GM04503 (cell line): ENCODE measurements around the gene PPP3CA.
A peak's percentile ranks its signal among the peaks of the same experiment; 100 is the strongest.

ENCODE experiments used
- DNase-seq: peaks from one replicate; pipeline ENCODE4 v3.0.0-alpha.2; 2012; ENCODE audit warnings: low read depth

The PPP3CA gene

DNA sequence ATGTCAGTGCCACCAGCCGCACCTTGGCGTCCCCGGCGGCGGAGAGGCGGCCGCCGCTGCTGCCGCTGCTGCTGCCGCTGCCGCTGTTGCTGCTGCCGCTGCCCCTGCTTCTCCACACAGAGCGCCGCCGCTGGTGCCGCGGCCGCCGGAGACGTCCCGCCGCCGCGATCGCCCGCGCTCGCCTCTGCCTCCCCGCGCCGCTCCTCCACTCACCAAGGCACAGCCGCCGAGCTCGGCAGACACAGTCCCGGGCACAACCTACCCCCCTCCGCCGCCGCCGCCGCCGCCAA lies at the start of gene PPP3CA:
Gene PPP3CA, minus strand, starts transcription at position 260 of the 290 bp plus-strand sequence.
- no peak for DNase-seq

DNA sequence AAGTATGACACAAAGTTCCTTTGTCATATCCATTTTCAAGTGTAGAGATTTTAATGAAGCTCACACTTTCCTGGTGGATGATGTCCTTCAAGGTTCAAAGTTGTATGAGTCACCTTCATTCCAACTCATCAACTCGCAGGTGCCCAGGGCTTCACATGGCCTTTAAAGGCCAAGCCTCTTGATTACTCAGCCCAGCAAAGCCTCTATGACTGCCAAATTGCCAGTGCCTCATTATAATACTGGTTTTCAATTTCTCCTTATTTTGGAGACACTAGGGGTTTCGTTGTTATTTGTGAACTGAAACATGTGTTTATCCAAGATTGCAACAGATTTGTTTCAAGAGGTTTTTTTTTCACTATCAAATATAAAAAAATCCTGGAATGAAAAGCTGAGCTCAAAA lies 45.9 kb upstream of the PPP3CA start:
- DNase-seq: peak; percentile 11

DNA sequence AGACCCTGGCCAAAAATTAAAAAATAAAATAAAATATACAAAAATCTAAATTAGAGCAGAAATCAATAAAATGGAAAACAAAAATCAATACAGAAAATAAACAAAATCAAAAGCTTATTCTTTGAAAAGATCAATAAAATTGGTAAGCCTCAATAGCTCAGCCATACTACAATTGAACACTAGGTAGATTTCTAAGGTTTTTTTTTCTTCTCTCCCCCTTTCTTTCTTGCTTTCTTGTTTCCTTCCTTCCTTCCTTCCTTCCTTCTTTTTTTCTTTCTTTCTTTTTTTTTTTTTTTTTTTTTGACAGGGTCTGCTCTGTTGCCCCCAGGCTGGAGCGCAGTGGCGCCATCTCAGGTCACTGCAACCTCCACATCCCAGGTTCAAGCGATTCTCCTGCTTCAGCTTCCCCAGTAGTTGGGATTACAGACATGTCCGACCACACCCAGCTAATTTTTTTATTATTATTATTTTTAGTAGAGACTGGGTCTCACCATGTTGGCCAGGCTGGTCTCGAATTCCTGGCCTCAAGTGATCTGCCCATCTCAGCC lies 23.4 kb upstream of the PPP3CA start:
- no peak for DNase-seq

GRCh38 chr4:101367201-101367600 lies 19.9 kb upstream of the PPP3CA start:
- peak; percentile 76 for DNase-seq

DNA sequence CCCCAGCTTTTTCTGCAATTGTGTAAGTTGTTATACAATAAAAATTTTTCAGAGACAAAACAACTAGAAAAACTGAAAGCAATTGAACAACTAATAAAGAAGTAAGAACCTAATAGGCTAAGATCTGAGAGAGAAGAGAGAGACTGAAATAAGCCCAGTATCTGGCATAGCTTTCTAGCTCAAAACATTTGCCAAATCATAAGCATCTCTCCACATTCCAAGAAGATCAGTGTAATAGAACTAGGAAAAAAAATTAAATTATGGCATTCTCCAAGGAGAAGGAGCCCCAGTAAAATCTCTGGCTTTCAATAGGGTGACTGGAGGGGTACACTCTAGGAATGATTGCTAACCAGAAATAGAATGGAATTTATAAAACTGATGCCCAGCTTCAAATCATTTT lies 19.0 kb upstream of the PPP3CA start:
- no peak for DNase-seq

DNA sequence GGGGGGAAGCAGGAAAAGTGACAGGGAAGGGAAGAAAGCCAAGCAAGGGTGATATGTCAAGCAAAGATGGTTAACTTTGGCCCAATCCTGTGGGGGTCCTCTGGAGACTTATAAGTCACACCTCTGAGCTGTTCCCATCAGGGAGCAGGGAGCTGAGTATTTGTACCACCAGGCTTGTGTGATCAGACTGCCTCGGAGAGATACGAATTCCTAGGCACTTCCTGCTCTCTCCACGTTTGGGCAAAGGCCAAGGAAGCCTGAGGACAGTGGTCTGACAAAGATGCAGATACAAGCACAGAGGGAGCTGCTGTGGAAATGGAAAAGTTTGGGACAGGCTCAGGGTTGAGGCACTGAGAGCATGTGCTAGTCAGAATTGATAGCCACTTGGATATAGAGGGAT lies 10.4 kb upstream of the PPP3CA start:
- no peak for DNase-seq

GRCh38 chr4:101356928-101357327 lies 9.6 kb upstream of the PPP3CA start:
- peak; percentile 84 for DNase-seq

DNA sequence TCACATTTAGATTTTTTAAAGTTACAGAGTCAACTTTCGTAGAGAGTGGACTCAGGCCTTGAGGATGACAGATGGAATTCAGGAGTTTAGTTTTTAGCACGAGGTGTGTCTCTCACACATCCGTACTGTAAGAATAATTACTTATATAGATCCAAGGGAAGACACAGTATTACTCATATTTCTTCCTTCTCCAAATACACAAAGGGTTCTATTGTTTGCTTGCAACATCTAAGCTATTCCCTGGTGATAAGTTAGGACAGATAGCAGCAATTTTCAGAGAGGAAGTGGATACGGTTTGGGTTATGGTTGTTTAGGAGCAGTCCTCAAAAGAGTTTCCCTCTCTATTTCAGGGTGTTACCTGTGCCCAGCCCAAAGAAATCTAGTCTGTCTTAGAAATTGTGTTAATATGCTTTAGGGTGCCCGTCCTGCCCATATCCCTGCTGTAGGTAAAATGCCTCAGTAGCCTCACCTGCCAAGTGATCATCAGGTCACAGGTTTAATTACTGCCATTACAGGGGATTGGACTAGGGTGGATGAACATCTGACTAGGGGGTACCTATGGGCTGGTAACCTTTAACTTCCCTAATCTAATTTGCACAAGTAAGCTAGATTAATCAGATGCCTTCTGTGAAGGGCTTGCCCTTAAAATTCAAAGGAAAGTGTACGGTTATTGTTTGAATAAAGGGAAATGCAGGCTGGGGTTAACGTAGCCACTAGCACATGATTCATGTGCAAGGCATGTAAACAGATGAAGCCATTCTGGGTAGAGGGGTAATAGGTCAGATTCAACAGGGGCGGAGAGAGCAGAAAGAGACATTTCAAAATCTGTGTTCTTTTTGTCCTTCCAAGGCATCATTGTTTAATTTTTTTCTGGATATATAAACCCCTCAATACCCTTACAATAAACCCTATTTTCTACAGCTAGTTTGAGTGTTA lies 8.7 kb upstream of the PPP3CA start:
- peak; percentile 47 for DNase-seq

GRCh38 chr4:101355246-101355645 lies 7.9 kb upstream of the PPP3CA start:
- DNase-seq: no peak

GRCh38 chr4:101349801-101350064 lies 2.4 kb upstream of the PPP3CA start:
- DNase-seq: no peak

GRCh38 chr4:101348995-101349800 lies 1.9 kb upstream of the PPP3CA start:
- no peak for DNase-seq

GRCh38 chr4:101348367-101348827 lies 1.1 kb upstream of the PPP3CA start:
- DNase-seq: no peak

GRCh38 chr4:101347557-101348366 lies 436 bp upstream of the PPP3CA start:
- peak; percentile 79 for DNase-seq

- DNase-seq: no peak
Observed at GRCh38 chr4:101346351-101347266, 717 bp downstream of the PPP3CA start.

DNA sequence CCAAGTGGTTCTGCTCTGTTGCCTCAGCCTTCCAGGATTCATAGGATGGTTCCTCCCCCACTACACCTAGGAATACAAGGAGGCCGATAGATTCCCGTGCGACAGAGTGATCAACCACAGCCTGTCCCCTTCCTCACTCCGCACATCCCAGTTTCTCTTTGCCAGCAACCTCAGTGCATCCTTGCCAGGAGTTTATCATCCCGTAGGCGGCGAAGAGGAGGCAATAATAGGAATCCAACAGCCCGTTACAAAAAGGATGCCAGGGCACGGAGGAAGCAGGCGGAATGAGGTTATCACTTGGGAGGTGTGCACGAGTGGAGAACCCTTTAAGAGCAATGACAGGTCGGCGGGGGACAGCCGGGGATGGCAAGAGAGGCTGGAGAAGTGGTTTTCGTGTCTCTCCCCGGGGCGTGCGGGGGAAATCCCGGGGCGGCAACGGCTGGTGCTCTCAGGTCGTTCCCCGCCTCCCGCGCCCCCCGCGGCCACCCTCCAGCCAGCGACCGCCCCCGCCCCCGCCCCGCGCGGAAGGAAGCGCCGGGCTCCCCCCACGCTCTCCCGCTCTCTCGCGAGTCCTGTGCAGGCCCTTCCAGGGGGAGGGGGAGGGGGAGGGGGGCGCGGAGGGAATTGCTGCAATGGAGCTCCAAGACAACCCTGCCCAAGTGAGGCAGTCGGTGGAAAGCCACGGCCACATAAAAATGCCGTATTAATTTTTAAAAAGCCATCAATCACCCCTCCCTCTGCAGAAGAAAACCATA lies 1.6 kb downstream of the PPP3CA start:
- no peak for DNase-seq

DNA sequence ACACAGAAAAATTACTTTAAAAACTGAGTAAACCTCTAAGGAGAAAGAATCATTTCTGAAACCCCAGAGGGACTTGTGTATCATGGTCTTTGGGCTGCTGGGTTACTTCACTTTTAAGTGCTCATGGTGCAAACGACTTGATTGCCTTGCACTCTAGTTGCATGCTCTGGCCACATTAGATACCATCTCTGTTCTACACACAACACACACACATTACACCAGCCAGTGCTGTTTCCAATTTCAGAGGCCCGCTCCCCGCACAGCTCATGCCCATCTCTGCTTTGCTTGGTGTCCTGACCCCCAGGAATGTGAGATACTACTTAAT lies 2.1 kb downstream of the PPP3CA start:
- DNase-seq: no peak

DNA sequence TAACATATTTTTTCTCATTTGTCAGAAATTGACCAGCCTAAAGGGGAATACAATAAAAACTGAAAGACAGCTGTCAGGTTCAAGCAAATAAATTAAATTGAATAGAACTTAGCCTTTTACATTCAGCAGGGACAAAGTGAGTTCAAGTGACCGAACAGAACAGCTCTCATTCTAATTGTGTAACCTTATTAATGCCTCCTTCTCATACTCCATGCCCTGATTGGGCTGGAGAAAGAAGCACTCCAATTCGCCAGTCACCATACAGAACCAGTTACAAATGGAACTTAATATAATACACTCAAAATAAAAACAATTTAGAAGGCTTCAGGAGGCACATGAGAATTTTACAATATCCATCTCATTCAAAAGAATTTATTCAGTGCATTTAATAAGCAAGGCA lies 8.0 kb downstream of the PPP3CA start:
- DNase-seq: no peak

GRCh38 chr4:101337688-101338087 lies 9.6 kb downstream of the PPP3CA start:
- DNase-seq: no peak

- DNase-seq: no peak
Observed at GRCh38 chr4:101334963-101335572, 12.3 kb downstream of the PPP3CA start.

GRCh38 chr4:101332424-101332823 lies 14.9 kb downstream of the PPP3CA start:
- DNase-seq: no peak
